T-cell (primary cell): ENCODE measurements around the gene TMEM45A. TPM values are rescaled to one million over a fixed set of nuclear protein-coding genes. Genes with fewer than 3 reads are reported as not detected.
A peak's percentile ranks its signal among the peaks of the same experiment; 100 is the strongest.

ENCODE experiments used
- ATAC-seq, 4 experiments: fragments of 200-7000 bp in 3 of 4; fragments of 150-1000 bp in 1 of 4; cut with Tn5 transposase; replicated peaks in 1 of 4; 1 replicate in 3 of 4; 2 replicates in 1 of 4; pipeline ENCODE4 v1.10.0; 2021; ENCODE audit warnings: moderate library complexity in 3 of 4, mild to moderate bottlenecking in 2 of 4, moderate number of reproducible peaks in 1 of 4
- CTCF ChIA-PET, 2 donors: fragments of 300-600 bp; sonication (Branson Sonifier 250); formaldehyde crosslinking; loops; one replicate each; lab custom pipeline; 2022; ENCODE audit warnings: antibody characterized with exemption in 2 of 2; lab: Charles Lee
- POLR2A ChIA-PET, 2 donors: fragments of 300-600 bp; sonication (Branson Sonifier 250); formaldehyde crosslinking; loops; one replicate each; lab custom pipeline; 2022; ENCODE audit warnings: antibody characterized with exemption in 2 of 2; lab: Charles Lee
- DNase-seq, 35 experiments: peaks; one replicate each; pipeline versions ENCODE4 v3.0.0 to v3.0.0-alpha.2; 2013 to 2023
- H3K27ac ChIP-seq: one replicate; pipeline ENCODE4 v1.5.1; 2013; ENCODE audit warnings: low read length
- H3K27me3 ChIP-seq, 2 experiments: replicated peaks in 1 of 2; 1 replicate in 1 of 2; 2 replicates in 1 of 2; pipeline versions ENCODE4 v1.6.1 to v1.7.0; 2013; ENCODE audit warnings: low read length in 1 of 2, mixed read lengths in 1 of 2; ENCODE audit not compliant: control insufficient read depth in 2 of 2, insufficient read depth in 2 of 2; ENCODE audit errors: extremely low read depth in 1 of 2
- H3K36me3 ChIP-seq, 2 donors: 1 replicate in 1 of 2; 2 replicates in 1 of 2; pipeline versions ENCODE4 v1.6.1 to v1.7.0; 2013; ENCODE audit warnings: low read length in 1 of 2; ENCODE audit not compliant: control insufficient read depth in 2 of 2, insufficient read depth in 1 of 2; ENCODE audit errors: extremely low read depth in 1 of 2
- H3K4me1 ChIP-seq, 2 experiments: 1 replicate in 1 of 2; 2 replicates in 1 of 2; pipeline versions ENCODE4 v1.6.1 to v1.7.0; 2013; ENCODE audit warnings: low read length in 2 of 2, mixed read lengths in 1 of 2; ENCODE audit not compliant: insufficient read depth in 2 of 2, control insufficient read depth in 1 of 2; ENCODE audit errors: extremely low read depth in 1 of 2
- H3K4me3 ChIP-seq, 2 donors: 1 replicate in 1 of 2; 2 replicates in 1 of 2; pipeline versions ENCODE4 v1.5.1 to v1.7.0; 2013; ENCODE audit warnings: mild to moderate bottlenecking in 2 of 2, low read length in 1 of 2, moderate library complexity in 1 of 2; ENCODE audit not compliant: control insufficient read depth in 1 of 2; ENCODE audit errors: extremely low read depth in 1 of 2
- H3K9me3 ChIP-seq: 2 replicates; pipeline ENCODE4 v1.7.0; 2013
- H3K27ac Mint-ChIP-seq, 2 donors: one replicate each; pipeline ENCODE4 v1.8.0; 2020 to 2021; ENCODE audit warnings: mild to moderate bottlenecking in 2 of 2, mixed read lengths in 2 of 2
- H3K27me3 Mint-ChIP-seq, 2 donors: one replicate each; pipeline ENCODE4 v1.8.0; 2021 to 2022; ENCODE audit warnings: mixed read lengths in 2 of 2
- H3K36me3 Mint-ChIP-seq: one replicate; pipeline ENCODE4 v1.8.0; 2021; ENCODE audit warnings: mixed read lengths
- H3K4me1 Mint-ChIP-seq, 3 donors: one replicate each; pipeline ENCODE4 v1.8.0; 2020 to 2022; ENCODE audit warnings: mixed read lengths in 3 of 3, mild to moderate bottlenecking in 1 of 3
- H3K4me3 Mint-ChIP-seq, 3 donors: one replicate each; pipeline ENCODE4 v1.8.0; 2020 to 2022; ENCODE audit warnings: mild to moderate bottlenecking in 3 of 3, mixed read lengths in 3 of 3, moderate library complexity in 3 of 3
- H3K9me3 Mint-ChIP-seq, 3 donors: one replicate each; pipeline ENCODE4 v1.8.0; 2020 to 2022; ENCODE audit warnings: mixed read lengths in 3 of 3
- WGBS: methylation state at CpG from one replicate; pipeline ENCODE4 v1.1.5; 2013; ENCODE audit warnings: missing lambda C conversion rate; ENCODE audit not compliant: insufficient coverage; 5-methylcytosine and 5-hydroxymethylcytosine counted together
- total RNA-seq, 35 experiments: library from RNA in 6 of 35; stranded (reverse) in 6 of 35; fragments of 120-200 nt in 1 of 35; gene quantifications; one replicate each; pipeline versions ENCODE4 v1.2.1 to v1.2.4 and lab custom pipeline; 2013 to 2026

Gene TMEM45A
- total RNA-seq, 5 donors from 2014 or later (not counting 1 experiment from before 2014, with no cell fraction given) = 0.15 to 0.36 (median 0.18) TPM; not detected in 1

DNA sequence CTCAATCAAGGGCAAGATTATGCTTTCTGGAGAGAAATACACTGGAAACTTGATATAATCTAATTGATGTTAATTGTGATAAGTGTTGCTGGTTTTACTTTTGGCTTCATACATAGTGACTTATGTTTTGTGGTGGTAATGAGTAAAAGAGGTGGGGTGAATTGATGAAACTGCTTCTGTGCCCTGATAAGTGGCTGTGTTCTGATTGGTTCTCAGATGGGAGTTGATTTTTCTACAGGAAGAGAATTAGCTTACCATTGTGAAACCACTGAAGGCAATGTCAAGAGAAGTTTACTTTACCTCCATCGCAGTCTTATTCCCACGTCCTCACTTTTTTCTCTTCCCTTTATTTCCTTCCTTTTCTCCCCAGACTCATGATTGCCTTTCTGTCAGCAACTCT is 23.8 kb downstream of the TMEM45A start:
- H3K36me3 ChIP-seq = no peaks in the 10 kb centered on the region
- CTCF ChIA-PET = no interaction called here
- H3K4me3 Mint-ChIP-seq = no peak overlapping the region
- no peaks in the 10 kb centered on the region for H3K9me3 ChIP-seq
- no peaks in the 10 kb centered on the region for H3K9me3 Mint-ChIP-seq
- H3K4me3 ChIP-seq = no peak overlapping the region
- H3K27ac Mint-ChIP-seq = no peak overlapping the region
- DNase-seq (no peak), ATAC-seq (no peak)
- no peaks in the 10 kb centered on the region for H3K27me3 ChIP-seq
- POLR2A ChIA-PET = no interaction called here
- no peaks in the 10 kb centered on the region for H3K4me1 ChIP-seq
- H3K27me3 Mint-ChIP-seq = peaks cover 0 to 2% of the 10 kb centered on the region in 2 donors
- H3K4me1 Mint-ChIP-seq = no peaks in the 10 kb centered on the region
- no peak overlapping the region for H3K27ac ChIP-seq
- no peaks in the 10 kb centered on the region for H3K36me3 Mint-ChIP-seq
- WGBS = no CpG with 5 or more reads among the region's 2 CpGs

DNA sequence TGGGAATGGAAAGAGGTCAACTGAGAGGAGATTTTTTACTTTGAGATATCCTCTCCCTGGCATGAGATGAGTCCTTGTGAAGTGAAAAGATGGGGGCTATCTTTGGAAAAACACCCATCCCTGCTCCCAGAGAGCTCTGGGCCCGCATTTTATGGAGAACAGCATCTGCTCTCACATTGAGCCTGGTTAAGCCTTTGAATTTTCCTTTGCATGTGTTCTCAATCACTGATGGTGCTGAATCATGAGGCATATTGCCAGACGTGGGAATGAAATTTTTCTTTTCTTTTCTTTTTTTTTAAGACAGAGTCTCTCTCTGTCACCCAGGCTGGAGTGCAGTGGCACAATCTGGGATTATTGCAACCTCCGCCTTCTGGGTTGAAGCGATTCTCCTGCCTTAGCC is 24.4 kb downstream of the TMEM45A start:
- WGBS = 75% methylated on average over 1 of the region's 4 CpGs
- CTCF ChIA-PET = no interaction called here
- ATAC-seq (no peak), DNase-seq (no peak)
- H3K4me3 Mint-ChIP-seq = no peak overlapping the region
- no peaks in the 10 kb centered on the region for H3K9me3 ChIP-seq
- no peak overlapping the region for H3K4me3 ChIP-seq
- H3K4me1 ChIP-seq = no peaks in the 10 kb centered on the region
- no peaks in the 10 kb centered on the region for H3K36me3 ChIP-seq
- no peaks in the 10 kb centered on the region for H3K9me3 Mint-ChIP-seq
- H3K27ac ChIP-seq = no peak overlapping the region
- no peaks in the 10 kb centered on the region for H3K27me3 ChIP-seq
- no peak overlapping the region for H3K27ac Mint-ChIP-seq
- POLR2A ChIA-PET = no interaction called here
- H3K36me3 Mint-ChIP-seq = no peaks in the 10 kb centered on the region
- no peaks in the 10 kb centered on the region for H3K4me1 Mint-ChIP-seq
- H3K27me3 Mint-ChIP-seq = no peaks in the 10 kb centered on the region

DNA sequence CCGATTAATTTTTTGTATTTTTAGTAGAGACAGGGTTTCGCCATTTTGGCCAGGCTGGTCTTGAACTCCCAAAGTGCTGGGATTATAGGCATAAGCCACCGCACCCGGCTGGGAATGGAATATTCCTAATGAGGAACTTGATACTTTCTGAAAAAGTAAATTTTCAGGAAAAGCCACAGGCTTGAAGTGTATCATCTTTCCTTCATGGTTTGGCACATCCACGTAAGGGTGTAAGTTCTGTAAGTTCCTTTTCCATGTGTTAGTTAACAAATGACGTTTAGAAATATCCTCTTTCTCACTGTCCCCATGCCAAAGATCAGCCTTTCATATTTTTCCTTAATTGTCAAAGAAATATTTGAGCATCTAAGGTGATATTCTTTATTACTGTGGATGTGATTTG is 24.9 kb downstream of the TMEM45A start:
- Mint-ChIP-seq H3K4me1 (no peaks in the 10 kb centered on the region), H3K27ac (no peak overlapping the region), H3K9me3 (no peaks in the 10 kb centered on the region), H3K36me3 (no peaks in the 10 kb centered on the region), H3K27me3 (no peaks in the 10 kb centered on the region), H3K4me3 (no peak overlapping the region)
- ATAC-seq (no peak), DNase-seq (no peak)
- no peak overlapping the region for H3K4me3 ChIP-seq
- H3K9me3 ChIP-seq = no peaks in the 10 kb centered on the region
- WGBS = 91% methylated on average over 4 of the region's 6 CpGs
- H3K4me1 ChIP-seq = no peaks in the 10 kb centered on the region
- no peak overlapping the region for H3K27ac ChIP-seq
- ChIA-PET POLR2A (no interaction called here), CTCF (no interaction called here)
- H3K27me3 ChIP-seq = no peaks in the 10 kb centered on the region
- H3K36me3 ChIP-seq = no peaks in the 10 kb centered on the region

DNA sequence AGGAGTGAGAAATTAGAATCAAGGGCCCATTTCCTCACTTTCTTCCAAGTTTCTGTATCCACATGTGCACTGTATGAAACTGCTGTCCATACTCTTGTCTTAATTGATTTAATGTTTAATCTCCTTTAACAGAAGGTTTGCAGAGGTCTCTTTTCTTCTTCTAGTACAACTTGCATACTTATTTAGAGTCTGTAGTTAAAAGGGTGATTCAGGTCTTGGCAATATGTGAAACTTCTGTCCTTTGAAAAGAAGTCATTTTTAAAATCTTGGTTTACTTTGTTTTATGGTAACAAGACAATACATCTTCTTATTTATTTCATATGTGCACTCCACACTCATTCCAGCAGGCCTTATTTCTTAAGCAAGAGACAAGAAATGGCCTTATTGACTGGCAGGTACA is 25.8 kb downstream of the TMEM45A start:
- no peaks in the 10 kb centered on the region for H3K4me1 ChIP-seq
- no peaks in the 10 kb centered on the region for H3K36me3 ChIP-seq
- ATAC-seq (no peak), DNase-seq (no peak)
- no peak overlapping the region for H3K4me3 ChIP-seq
- Mint-ChIP-seq H3K9me3 (no peaks in the 10 kb centered on the region), H3K4me3 (no peak overlapping the region), H3K27me3 (no peaks in the 10 kb centered on the region), H3K4me1 (no peaks in the 10 kb centered on the region), H3K36me3 (no peaks in the 10 kb centered on the region), H3K27ac (no peak overlapping the region)
- no peak overlapping the region for H3K27ac ChIP-seq
- CTCF ChIA-PET = no interaction called here
- no peaks in the 10 kb centered on the region for H3K9me3 ChIP-seq
- no peaks in the 10 kb centered on the region for H3K27me3 ChIP-seq
- POLR2A ChIA-PET = no interaction called here

DNA sequence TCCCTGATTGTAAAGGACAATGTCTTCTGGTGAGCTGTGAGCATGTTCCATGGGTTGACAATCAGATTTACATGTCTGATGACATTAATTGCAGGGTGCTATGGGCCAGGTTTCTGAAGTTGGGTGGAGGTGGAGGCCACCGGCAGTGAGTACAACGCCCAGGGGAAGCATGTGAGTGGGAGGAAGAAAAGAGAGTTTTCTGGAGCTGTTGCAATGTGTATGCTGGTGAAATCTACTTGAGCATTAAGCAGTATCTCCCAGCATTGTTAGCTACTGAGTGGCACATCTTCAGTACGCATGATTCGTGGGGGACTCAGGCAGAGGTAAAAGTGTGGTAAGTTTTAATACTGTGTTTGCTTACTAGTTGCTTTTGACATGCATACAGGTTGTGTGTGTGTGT is 26.6 kb downstream of the TMEM45A start:
- H3K36me3 Mint-ChIP-seq = no peaks in the 10 kb centered on the region
- ChIA-PET POLR2A (interaction anchor here in 1 of 2 donors (0.6 kb wide), 1 partner anchor 69 kb away, joined by 7 read pairs; no protein-coding TSS in a partner anchor), CTCF (no interaction called here)
- Histone ChIP-seq H3K27ac (no peak overlapping the region), H3K36me3 (no peaks in the 10 kb centered on the region), H3K4me3 (no peak overlapping the region), H3K27me3 (no peaks in the 10 kb centered on the region), H3K4me1 (no peaks in the 10 kb centered on the region), H3K9me3 (no peaks in the 10 kb centered on the region)
- H3K27me3 Mint-ChIP-seq = peaks cover 2 to 3% of the 10 kb centered on the region in 2 donors
- H3K27ac Mint-ChIP-seq = no peak overlapping the region
- 66% methylated on average over 2 of the region's 4 CpGs for WGBS
- H3K9me3 Mint-ChIP-seq = no peaks in the 10 kb centered on the region
- no peak overlapping the region for H3K4me3 Mint-ChIP-seq
- no peak for DNase-seq
- no peaks in the 10 kb centered on the region for H3K4me1 Mint-ChIP-seq
- no peak for ATAC-seq

DNA sequence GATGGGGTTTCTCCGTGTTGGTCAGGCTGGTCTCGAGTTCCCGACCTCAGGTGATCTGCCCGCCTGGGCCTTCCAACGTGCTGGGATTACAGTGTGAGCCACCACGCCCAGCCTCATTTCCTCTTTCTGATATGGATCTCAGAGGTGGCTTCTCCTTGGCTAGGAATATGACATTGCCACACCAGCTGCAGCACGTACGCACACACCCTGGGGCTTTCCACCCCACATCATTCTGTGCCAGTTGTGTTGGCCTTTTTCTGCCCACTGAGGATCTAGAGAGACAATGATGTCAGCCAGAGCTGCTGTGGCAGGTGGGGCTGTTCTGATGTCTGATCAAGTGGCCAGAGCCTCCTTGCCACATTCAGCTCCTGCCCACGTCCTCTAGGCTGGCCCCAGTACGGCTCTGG is 29.0 kb downstream of the TMEM45A start:
- H3K9me3 ChIP-seq = no peaks in the 10 kb centered on the region
- H3K4me3 ChIP-seq = no peak overlapping the region
- no peak overlapping the region for H3K27ac Mint-ChIP-seq
- H3K4me3 Mint-ChIP-seq = no peak overlapping the region
- no peaks in the 10 kb centered on the region for H3K4me1 ChIP-seq
- no peaks in the 10 kb centered on the region for H3K4me1 Mint-ChIP-seq
- no peaks in the 10 kb centered on the region for H3K9me3 Mint-ChIP-seq
- ATAC-seq (no peak), DNase-seq (peak in 3 of 35 experiments; percentile 0 to 29 (median 3))
- no peaks in the 10 kb centered on the region for H3K36me3 Mint-ChIP-seq
- peaks cover 7 to 12% of the 10 kb centered on the region in 2 donors for H3K27me3 Mint-ChIP-seq
- ChIA-PET POLR2A (no interaction called here), CTCF (interaction anchor here in 1 of 2 donors (0.5 kb wide), 1 partner anchor 690 kb away, joined by 4 read pairs; no protein-coding TSS in a partner anchor)
- H3K27me3 ChIP-seq = peaks cover 0 to 8% of the 10 kb centered on the region in 2 experiments
- H3K36me3 ChIP-seq = no peaks in the 10 kb centered on the region
- no peak overlapping the region for H3K27ac ChIP-seq
- 77% methylated on average over 7 of the region's 10 CpGs for WGBS

DNA sequence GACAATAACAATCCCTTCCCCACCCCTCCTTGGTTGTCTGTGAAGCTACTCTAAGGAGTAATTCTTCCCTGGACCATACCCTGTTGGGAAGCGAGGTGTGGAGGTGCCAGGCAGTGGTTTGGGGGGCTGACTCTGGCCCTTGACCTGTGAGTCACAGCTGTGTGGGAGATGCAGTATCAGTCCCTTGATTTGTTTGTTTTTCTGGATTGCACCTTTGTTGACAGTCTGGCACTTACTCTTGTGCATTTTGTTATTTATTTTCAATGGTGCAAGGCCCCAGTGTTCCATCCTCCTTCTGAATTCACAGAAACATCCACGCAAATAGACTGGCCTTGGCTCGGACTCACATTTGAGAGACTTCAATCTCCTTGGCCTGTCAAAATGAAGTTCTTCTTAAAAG is 29.7 kb downstream of the TMEM45A start:
- no peak overlapping the region for H3K4me3 ChIP-seq
- H3K9me3 ChIP-seq = no peaks in the 10 kb centered on the region
- H3K4me1 ChIP-seq = no peaks in the 10 kb centered on the region
- DNase-seq (no peak), ATAC-seq (no peak)
- no peak overlapping the region for H3K27ac Mint-ChIP-seq
- no peak overlapping the region for H3K27ac ChIP-seq
- H3K9me3 Mint-ChIP-seq = no peaks in the 10 kb centered on the region
- H3K36me3 ChIP-seq = no peaks in the 10 kb centered on the region
- H3K27me3 ChIP-seq = peaks cover 0 to 8% of the 10 kb centered on the region in 2 experiments
- H3K36me3 Mint-ChIP-seq = no peaks in the 10 kb centered on the region
- H3K4me1 Mint-ChIP-seq = no peaks in the 10 kb centered on the region
- CTCF ChIA-PET = no interaction called here
- H3K4me3 Mint-ChIP-seq = no peak overlapping the region
- 73% methylated on average over 3 of the region's 3 CpGs for WGBS
- POLR2A ChIA-PET = no interaction called here
- peaks cover 7 to 12% of the 10 kb centered on the region in 2 donors for H3K27me3 Mint-ChIP-seq
